Measurements from ENCODE around the gene TMEM176A. TPM values are rescaled to one million over a fixed set of nuclear protein-coding genes. Genes with fewer than 3 reads are reported as not detected.
A peak's percentile ranks its signal among the peaks of the same experiment; 100 is the strongest.

The TMEM176A gene
- polyA plus RNA-seq, 2 of the 4 experiments (the other 2 are of a cell fraction): 0.05 TPM; not detected in 1

DNA sequence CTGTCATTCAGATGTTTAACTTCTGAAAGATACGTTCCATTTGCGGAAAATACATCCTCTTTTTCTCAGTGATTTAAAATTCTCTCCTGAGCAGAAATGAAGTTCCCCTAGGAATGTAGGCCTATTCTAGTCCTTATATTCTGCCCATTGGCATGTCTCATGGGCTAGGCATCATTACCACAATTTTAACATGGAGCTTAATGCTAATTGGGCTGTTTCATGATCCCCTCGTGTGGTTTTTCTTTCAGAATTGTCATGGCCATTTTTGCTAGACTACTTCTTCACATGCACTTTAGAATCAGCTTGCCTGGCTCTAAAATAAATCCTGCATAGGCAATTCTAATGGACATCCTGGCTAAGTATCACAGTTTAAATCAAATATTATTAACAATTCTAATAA lies 1.4 kb upstream of the TMEM176A start:
- no peak overlapping the region for H3K4me2 ChIP-seq
- WGBS (ENCODE audit: missing lambda C conversion rate): 70% methylated on average over 3 of the region's 3 CpGs
- FAIRE-seq (no peak), DNase-seq (ENCODE audit: low read depth in 1 of 2, low spot score in 1 of 2) (no peak), ATAC-seq (no peak)
- TF ChIP-seq HOXB13 (CRISPR knock-in tag; IDR thresholded peaks at IDR 0.05; ENCODE audit: low read depth): no peak
- TF ChIP-seq PHF8 (IDR thresholded peaks at IDR 0.05; ENCODE audit: borderline replicate concordance, low read depth): no peak
- no peak for TF ChIP-seq RFX5 (IDR thresholded peaks at IDR 0.05)
- TF ChIP-seq BCL3 (IDR thresholded peaks at IDR 0.05): no peak
- no peak for TF ChIP-seq MAZ (IDR thresholded peaks at IDR 0.05; ENCODE audit: borderline replicate concordance, low read depth, low read length)
- no peak for TF ChIP-seq MYC (IDR thresholded peaks at IDR 0.05; ENCODE audit: borderline replicate concordance, low read length)
- no peak for TF ChIP-seq RNF2 (IDR thresholded peaks at IDR 0.05; ENCODE audit: borderline replicate concordance, low read depth)
- TF ChIP-seq TP53 (CRISPR knock-in tag; IDR thresholded peaks at IDR 0.05): no peak
- TF ChIP-seq CBX2 (IDR thresholded peaks at IDR 0.05; ENCODE audit: borderline replicate concordance, low read depth): no peak
- TF ChIP-seq HOXA7 (CRISPR knock-in tag; IDR thresholded peaks at IDR 0.05): no peak
- TF ChIP-seq FOXS1 (CRISPR knock-in tag; IDR thresholded peaks at IDR 0.05): no peak
- TF ChIP-seq JUNB (IDR thresholded peaks at IDR 0.05): no peak
- no peak for TF ChIP-seq ZFP36 (IDR thresholded peaks at IDR 0.05; ENCODE audit: borderline replicate concordance, partially characterized antibody)
- TF ChIP-seq CHD2 (IDR thresholded peaks at IDR 0.05; ENCODE audit: low read length, partially characterized antibody): no peak
- CTCF ChIA-PET: interaction anchor here (0.5 kb wide), 1 partner anchor 10 kb away, joined by 4 read pairs; no protein-coding TSS in a partner anchor
- H3K4me1 ChIP-seq: no peaks in the 10 kb centered on the region
- H3K27ac ChIP-seq: no peak overlapping the region
- H3K9me3 ChIP-seq: no peaks in the 10 kb centered on the region
- H3K4me3 ChIP-seq: no peak overlapping the region
- POLR2A ChIA-PET: no interaction called here

DNA sequence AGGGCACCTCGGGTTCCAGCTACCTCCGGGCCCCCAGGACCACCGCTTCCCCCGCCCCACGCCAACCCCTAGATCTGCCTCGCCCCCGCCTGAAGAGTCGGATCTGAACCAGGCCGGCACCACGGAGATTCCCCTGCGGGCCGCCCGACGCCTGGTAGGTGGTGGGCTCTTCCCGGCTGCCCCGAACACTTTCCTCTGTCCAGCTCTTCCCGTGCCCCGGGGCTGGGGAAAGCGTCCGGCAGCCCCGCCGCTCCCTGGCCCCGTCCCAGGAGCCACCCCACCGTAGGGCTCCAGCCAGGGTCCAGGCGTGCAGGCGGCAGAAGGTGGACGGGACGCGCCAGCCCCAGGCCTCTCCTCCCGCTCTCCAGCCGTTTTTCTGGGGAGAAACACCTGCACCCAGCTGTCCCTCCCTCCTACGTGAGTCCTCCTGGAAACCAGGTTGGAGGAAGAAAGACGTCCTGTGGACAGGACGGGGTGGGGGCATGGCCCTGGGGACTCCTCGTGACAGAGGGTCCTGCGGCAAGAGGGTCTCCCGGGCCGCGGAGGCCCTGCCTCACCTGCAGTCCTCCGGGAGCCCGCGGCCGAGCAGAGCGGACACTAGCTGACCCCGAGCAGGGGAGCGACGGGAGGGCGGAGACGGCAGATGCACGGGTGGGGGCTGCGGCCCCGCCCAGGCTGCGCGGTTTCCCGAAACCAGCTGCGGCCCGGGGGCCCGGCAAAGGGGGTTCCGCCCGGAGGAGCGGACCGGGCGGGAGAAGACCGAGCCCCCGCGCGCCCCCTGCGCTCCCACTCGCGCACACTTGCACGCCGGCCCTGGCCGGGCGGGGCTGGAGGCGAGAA lies 608 bp upstream of the TMEM176A start, which contains the start of gene TMEM176B:
Gene TMEM176B (minus strand): TSS at position 624 of the 840 bp plus-strand sequence. CDS start 3,795 bp downstream, outside the sequence.
- Histone ChIP-seq H3K9me3 (no peaks in the 10 kb centered on the region), H3K4me1 (no peaks in the 10 kb centered on the region), H3K4me3 (no peak within 1 kb of the TSS), H3K27ac (no peak within 1 kb of the TSS), H3K4me2 (peak within 1 kb of the TSS; percentile 37; the same call in 2 of the 3 replicates)
- ATAC-seq (peak in 1 of 2 experiments; percentile 25; a peak in 2 of 6 replicates), FAIRE-seq (no peak), DNase-seq (ENCODE audit: low read depth in 1 of 2, low spot score in 1 of 2) (no peak)
- POLR2A ChIA-PET: no interaction called here
- TF ChIP-seq RAD21 (conservative IDR thresholded peaks at IDR 0.05 in 1 of 2, IDR thresholded peaks at IDR 0.05 in 1 of 2): no peak
- no peak for TF ChIP-seq JUNB (IDR thresholded peaks at IDR 0.05)
- no peak for TF ChIP-seq MAZ (IDR thresholded peaks at IDR 0.05; ENCODE audit: borderline replicate concordance, low read depth, low read length)
- TF ChIP-seq TP53 (CRISPR knock-in tag; IDR thresholded peaks at IDR 0.05): no peak
- TF ChIP-seq CHD4 (IDR thresholded peaks at IDR 0.05; ENCODE audit: borderline replicate concordance): no peak
- CTCF ChIA-PET: interaction anchor here (0.5 kb wide), 1 partner anchor 9 kb away, joined by 4 read pairs; no protein-coding TSS in a partner anchor
- WGBS (ENCODE audit: missing lambda C conversion rate): 25% methylated on average over 19 of the region's 75 CpGs

GRCh38 chr7:150801242-150801945 lies 825 bp downstream of the TMEM176A start:
- WGBS (ENCODE audit: missing lambda C conversion rate): 50% methylated on average over 14 of the region's 26 CpGs
- DNase-seq (ENCODE audit: low read depth in 1 of 2, low spot score in 1 of 2) (no peak), ATAC-seq (peak in 1 of 2 experiments; percentile 51; a peak in 3 of 6 replicates)
- no peak for TF ChIP-seq TFCP2L1 (CRISPR knock-in tag; IDR thresholded peaks at IDR 0.05)
- no peak for TF ChIP-seq ZC3H11A (IDR thresholded peaks at IDR 0.05)
- TF ChIP-seq ZFP36 (IDR thresholded peaks at IDR 0.05; ENCODE audit: borderline replicate concordance, partially characterized antibody): no peak
- no peak for TF ChIP-seq ESRRA (IDR thresholded peaks at IDR 0.05; ENCODE audit: borderline replicate concordance, low read length)
- no peak for TF ChIP-seq GATA3 (IDR thresholded peaks at IDR 0.05; ENCODE audit: borderline replicate concordance)
- no peak for TF ChIP-seq CHD2 (IDR thresholded peaks at IDR 0.05; ENCODE audit: low read length, partially characterized antibody)
- no peak for TF ChIP-seq PBX3 (IDR thresholded peaks at IDR 0.05)
- TF ChIP-seq ZSCAN20 (CRISPR knock-in tag; IDR thresholded peaks at IDR 0.05): no peak
- no peak for TF ChIP-seq RAD21 (conservative IDR thresholded peaks at IDR 0.05 in 1 of 2, IDR thresholded peaks at IDR 0.05 in 1 of 2)
- TF ChIP-seq FOXS1 (CRISPR knock-in tag; IDR thresholded peaks at IDR 0.05): no peak
- no peak for TF ChIP-seq TP53 (CRISPR knock-in tag; IDR thresholded peaks at IDR 0.05)
- no peak for TF ChIP-seq BCL3 (IDR thresholded peaks at IDR 0.05)
- TF ChIP-seq ZNF302 (CRISPR knock-in tag; IDR thresholded peaks at IDR 0.05): no peak

More at GRCh38 chr7:150801242-150801945, 825 bp downstream of the TMEM176A start:
- Histone ChIP-seq H3K4me2 (no peak overlapping the region), H3K4me1 (no peaks in the 10 kb centered on the region), H3K9me3 (no peaks in the 10 kb centered on the region; the same call in 2 of the 3 replicates), H3K27ac (no peak overlapping the region), H3K4me3 (no peak overlapping the region)
- FAIRE-seq: no peak
- POLR2A ChIA-PET: no interaction called here
- CTCF ChIA-PET: no interaction called here

Data from A549 (cell line).